ENCODE results near the gene GAS2L2. TPM values are rescaled to one million over a fixed set of nuclear protein-coding genes. Genes with fewer than 3 reads are reported as not detected.

Gene GAS2L2
- total and polyA plus RNA-seq, 2 experiments from 2014 or later: not detected

Other genes starting within 250 kb of the GAS2L2 start
- gene SLFN12L, start 215.6 kb downstream of the GAS2L2 start, total RNA-seq: 0.03 TPM in 1 of 2 replicates, not detected in the other
- not detected in 2 replicates for gene SLFN12L, start 215.6 kb downstream of the GAS2L2 start, polyA plus RNA-seq
- gene SLFN14, start 192.4 kb downstream of the GAS2L2 start, total RNA-seq: not detected in 2 replicates
- not detected in 2 replicates for gene SLFN14, start 192.4 kb downstream of the GAS2L2 start, polyA plus RNA-seq
- gene PEX12, start 174.7 kb downstream of the GAS2L2 start, total RNA-seq: 10.5 and 10.8 TPM in 2 replicates
- gene PEX12, start 174.7 kb downstream of the GAS2L2 start, polyA plus RNA-seq: 3.6 and 9.0 TPM in 2 replicates
- 87.0 and 100 TPM in 2 replicates for gene AP2B1, start 165.9 kb downstream of the GAS2L2 start, total RNA-seq
- 69.8 and 76.1 TPM in 2 replicates for gene AP2B1, start 165.9 kb downstream of the GAS2L2 start, polyA plus RNA-seq
- gene RASL10B, start 21.6 kb downstream of the GAS2L2 start, total RNA-seq: 7.4 and 7.6 TPM in 2 replicates
- gene RASL10B, start 21.6 kb downstream of the GAS2L2 start, polyA plus RNA-seq: 7.1 and 8.4 TPM in 2 replicates
- not detected in 2 replicates for gene C17orf50, start 7.6 kb upstream of the GAS2L2 start, total RNA-seq
- not detected in 2 replicates for gene C17orf50, start 7.6 kb upstream of the GAS2L2 start, polyA plus RNA-seq
- 11.2 and 18.0 TPM in 2 replicates for gene MMP28, start 42.4 kb upstream of the GAS2L2 start, total RNA-seq
- 10.8 and 12.0 TPM in 2 replicates for gene MMP28, start 42.4 kb upstream of the GAS2L2 start, polyA plus RNA-seq
- 36.1 and 48.2 TPM in 2 replicates for gene TAF15, start 56.2 kb upstream of the GAS2L2 start, total RNA-seq
- 14.8 and 15.7 TPM in 2 replicates for gene TAF15, start 56.2 kb upstream of the GAS2L2 start, polyA plus RNA-seq
- gene HEATR9, start 115.7 kb upstream of the GAS2L2 start, total RNA-seq: not detected in 2 replicates
- not detected in 2 replicates for gene HEATR9, start 115.7 kb upstream of the GAS2L2 start, polyA plus RNA-seq
- 0.72 and 1.4 TPM in 2 replicates for gene CCL5, start 127.1 kb upstream of the GAS2L2 start, total RNA-seq
- gene CCL5, start 127.1 kb upstream of the GAS2L2 start, polyA plus RNA-seq: 0.54 and 1.1 TPM in 2 replicates
- gene RDM1, start 177.5 kb upstream of the GAS2L2 start, total RNA-seq: 0.80 and 0.87 TPM in 2 replicates
- 2.1 TPM in 1 of 2 replicates, not detected in the other for gene RDM1, start 177.5 kb upstream of the GAS2L2 start, polyA plus RNA-seq
- gene LYZL6, start 190.5 kb upstream of the GAS2L2 start, total RNA-seq: not detected in 2 replicates
- not detected in 2 replicates for gene LYZL6, start 190.5 kb upstream of the GAS2L2 start, polyA plus RNA-seq
- not detected in 2 replicates for gene CCL16, start 228.3 kb upstream of the GAS2L2 start, total RNA-seq
- gene CCL16, start 228.3 kb upstream of the GAS2L2 start, polyA plus RNA-seq: not detected in 2 replicates
- 0.27 and 1.5 TPM in 2 replicates for gene CCL14, start 233.5 kb upstream of the GAS2L2 start, total RNA-seq
- 0.56 and 1.7 TPM in 2 replicates for gene CCL14, start 233.5 kb upstream of the GAS2L2 start, polyA plus RNA-seq
- gene CCL15, start 248.3 kb upstream of the GAS2L2 start, total RNA-seq: 32.0 and 40.1 TPM in 2 replicates
- gene CCL15, start 248.3 kb upstream of the GAS2L2 start, polyA plus RNA-seq: 39.0 and 42.2 TPM in 2 replicates

Data from hepatocyte (in vitro differentiated cells).